Stimulated activated naive CD8-positive, alpha-beta T cell treated with anti-CD3 and anti-CD28 coated beads, Interleukin-15, Interleukin-2, amounts not matched to agents 100 ng/mL and 50 ng/mL, for 24 hours (primary cell): ENCODE results near the gene TXNRD2.

Experiments
- H3K27ac Mint-ChIP-seq: one replicate; pipeline ENCODE4 v1.8.0; 2021; ENCODE audit warnings: mild to moderate bottlenecking, mixed read lengths
- H3K27me3 Mint-ChIP-seq: one replicate; pipeline ENCODE4 v1.8.0; 2021; ENCODE audit warnings: mixed read lengths
- H3K36me3 Mint-ChIP-seq: one replicate; pipeline ENCODE4 v1.8.0; 2021; ENCODE audit warnings: low read depth, mixed read lengths
- H3K4me1 Mint-ChIP-seq: one replicate; pipeline ENCODE4 v1.8.0; 2021; ENCODE audit warnings: low read depth, mixed read lengths
- H3K4me3 Mint-ChIP-seq: one replicate; pipeline ENCODE4 v1.8.0; 2021; ENCODE audit warnings: mild to moderate bottlenecking, mixed read lengths
- H3K9me3 Mint-ChIP-seq: one replicate; pipeline ENCODE4 v1.8.0; 2021; ENCODE audit warnings: mixed read lengths

The TXNRD2 gene

GRCh38 chr22:19848298-19849224 is 93.1 kb downstream of the TXNRD2 start:
- Mint-ChIP-seq H3K27me3 (no peaks in the 10 kb centered on the region), H3K36me3 (peaks cover 46% of the 10 kb centered on the region), H3K4me3 (no peak overlapping the region), H3K4me1 (peaks cover 47% of the 10 kb centered on the region), H3K27ac (no peak overlapping the region), H3K9me3 (no peaks in the 10 kb centered on the region)

- no peak overlapping the region for H3K27ac Mint-ChIP-seq
- no peak overlapping the region for H3K4me3 Mint-ChIP-seq
- peaks cover 37% of the 10 kb centered on the region for H3K36me3 Mint-ChIP-seq
- H3K4me1 Mint-ChIP-seq = peaks cover 35% of the 10 kb centered on the region
- H3K9me3 Mint-ChIP-seq = no peaks in the 10 kb centered on the region
- H3K27me3 Mint-ChIP-seq = no peaks in the 10 kb centered on the region
Observed at GRCh38 chr22:19847345-19847632, 94.3 kb downstream of the TXNRD2 start.

GRCh38 chr22:19846620-19847344 is 94.8 kb downstream of the TXNRD2 start:
- no peak overlapping the region for H3K4me3 Mint-ChIP-seq
- H3K27me3 Mint-ChIP-seq = no peaks in the 10 kb centered on the region
- H3K4me1 Mint-ChIP-seq = peaks cover 31% of the 10 kb centered on the region
- H3K9me3 Mint-ChIP-seq = no peaks in the 10 kb centered on the region
- peaks cover 32% of the 10 kb centered on the region for H3K36me3 Mint-ChIP-seq
- H3K27ac Mint-ChIP-seq = no peak overlapping the region

GRCh38 chr22:19845054-19845722 is 96.4 kb downstream of the TXNRD2 start:
- Mint-ChIP-seq H3K4me1 (peaks cover 29% of the 10 kb centered on the region), H3K27ac (no peak overlapping the region), H3K27me3 (no peaks in the 10 kb centered on the region), H3K36me3 (peaks cover 20% of the 10 kb centered on the region), H3K4me3 (no peak overlapping the region), H3K9me3 (no peaks in the 10 kb centered on the region)

- Mint-ChIP-seq H3K27ac (no peak overlapping the region), H3K27me3 (no peaks in the 10 kb centered on the region), H3K36me3 (peaks cover 14% of the 10 kb centered on the region), H3K4me3 (peak overlapping the region; percentile 20), H3K4me1 (peaks cover 22% of the 10 kb centered on the region), H3K9me3 (no peaks in the 10 kb centered on the region)
Observed at GRCh38 chr22:19844377-19845053, 97.1 kb downstream of the TXNRD2 start.

- H3K4me3 Mint-ChIP-seq = no peak overlapping the region
- H3K27me3 Mint-ChIP-seq = no peaks in the 10 kb centered on the region
- H3K9me3 Mint-ChIP-seq = no peaks in the 10 kb centered on the region
- peaks cover 12% of the 10 kb centered on the region for H3K36me3 Mint-ChIP-seq
- peaks cover 20% of the 10 kb centered on the region for H3K4me1 Mint-ChIP-seq
- H3K27ac Mint-ChIP-seq = no peak overlapping the region
Observed at GRCh38 chr22:19843857-19844376, 97.7 kb downstream of the TXNRD2 start.

GRCh38 chr22:19843107-19843856 is 98.3 kb downstream of the TXNRD2 start:
- Mint-ChIP-seq H3K9me3 (no peaks in the 10 kb centered on the region), H3K27me3 (no peaks in the 10 kb centered on the region), H3K27ac (no peak overlapping the region), H3K36me3 (peaks cover 8% of the 10 kb centered on the region), H3K4me1 (peaks cover 14% of the 10 kb centered on the region), H3K4me3 (no peak overlapping the region)

GRCh38 chr22:19842393-19843106 is 99.1 kb downstream of the TXNRD2 start:
- Mint-ChIP-seq H3K36me3 (peaks cover 8% of the 10 kb centered on the region), H3K9me3 (no peaks in the 10 kb centered on the region), H3K27ac (no peak overlapping the region), H3K4me1 (peaks cover 17% of the 10 kb centered on the region), H3K4me3 (no peak overlapping the region), H3K27me3 (no peaks in the 10 kb centered on the region)

GRCh38 chr22:19841641-19842392 is 99.8 kb downstream of the TXNRD2 start:
- Mint-ChIP-seq H3K4me1 (peaks cover 19% of the 10 kb centered on the region), H3K27me3 (no peaks in the 10 kb centered on the region), H3K36me3 (peaks cover 7% of the 10 kb centered on the region), H3K4me3 (no peak overlapping the region), H3K9me3 (no peaks in the 10 kb centered on the region), H3K27ac (no peak overlapping the region)

GRCh38 chr22:19840955-19841640 is 100.5 kb downstream of the TXNRD2 start:
- no peak overlapping the region for H3K4me3 Mint-ChIP-seq
- H3K27me3 Mint-ChIP-seq = no peaks in the 10 kb centered on the region
- no peak overlapping the region for H3K27ac Mint-ChIP-seq
- peaks cover 13% of the 10 kb centered on the region for H3K36me3 Mint-ChIP-seq
- H3K4me1 Mint-ChIP-seq = peaks cover 19% of the 10 kb centered on the region
- H3K9me3 Mint-ChIP-seq = no peaks in the 10 kb centered on the region

GRCh38 chr22:19840059-19840458 is 101.6 kb downstream of the TXNRD2 start:
- Mint-ChIP-seq H3K9me3 (no peaks in the 10 kb centered on the region), H3K27ac (no peak overlapping the region), H3K27me3 (no peaks in the 10 kb centered on the region), H3K4me3 (no peak overlapping the region), H3K4me1 (peaks cover 15% of the 10 kb centered on the region), H3K36me3 (peaks cover 13% of the 10 kb centered on the region)

GRCh38 chr22:19837915-19838314 is 103.7 kb downstream of the TXNRD2 start:
- Mint-ChIP-seq H3K27ac (no peak overlapping the region), H3K27me3 (no peaks in the 10 kb centered on the region), H3K9me3 (no peaks in the 10 kb centered on the region), H3K4me3 (no peak overlapping the region), H3K4me1 (peaks cover 17% of the 10 kb centered on the region), H3K36me3 (peaks cover 13% of the 10 kb centered on the region)
